Heart left ventricle (tissue), 13 donors: ENCODE measurements around the gene APOBEC4.

Experiments used
- CTCF ChIP-seq, 12 donors: fragments of 200-600 bp; sonication (generic) in 4 of 12; IDR thresholded peaks; one replicate each; pipeline versions ENCODE4 v1.5.0 to v1.8.0; 2018 to 2022; ENCODE audit warnings: antibody characterized with exemption in 12 of 12, mild to moderate bottlenecking in 5 of 12
- POLR2A ChIP-seq, 2 donors: fragments of 450-650 bp; IDR thresholded peaks; one replicate each; pipeline ENCODE4 v1.6.1; 2017; ENCODE audit warnings: antibody characterized with exemption in 2 of 2, mild to moderate bottlenecking in 2 of 2, moderate library complexity in 2 of 2
- donor health status: ischemic (EF 13 %, LVEDD 7.1; RV severe dilation, severe dysfunction).
- donor health status: DM: no; HTN: yes; CAD: no.
- donor health status: DM: no; HTN: no; CAD: no.
- donor health status: ischemic (EF 25% LVEDD 6.9; RV normal size, moderate dysfunction).
- donor health status: ischemic (EF 25% LVEDD 5.7; RV mildly dilated, moderate dysfunction).
- donor health status: ischemic (EF 35%, LVEDD 5.7; RV mildly dilated, moderate dysfunction).
- donor health status: nonischemic (EF 11% LVEDD 7.7; RV severe dilation, severe dysfunction).
- donor health status: DM: yes; HTN: yes; CAD: no.
- donor health status: PGD.
- donor health status: ischemic (EF 29% LVEDD 5.4; RV normal size, mild dysfunction).
- donor health status: nonischemic (EF 23%, LVEDD 6.1; RV moderate dilation, normal function).

- TF ChIP-seq CTCF (IDR thresholded peaks at IDR 0.05), result no peak
- no peak for TF ChIP-seq POLR2A (IDR thresholded peaks at IDR 0.05)
These were observed 5.1 kb downstream of the APOBEC4 start for GRCh38 chr1:183648042-183648441.
